Natural killer cell (primary cell): ENCODE measurements around the gene ZNF683. TPM values are rescaled to one million over a fixed set of nuclear protein-coding genes. Genes with fewer than 3 reads are reported as not detected.

Experiments used
- ATAC-seq, 3 donors: fragments of 150-1000 bp in 2 of 3; fragments of 200-7000 bp in 1 of 3; cut with Tn5 transposase; 1 replicate in 1 of 3; 2 replicates in 2 of 3; pipeline ENCODE4 v1.10.0; 2021; ENCODE audit warnings: mild to moderate bottlenecking in 2 of 3, moderate library complexity in 2 of 3
- DNase-seq, 2 donors: peaks; one replicate each; pipeline versions ENCODE4 v3.0.0 to v3.0.0-alpha.2; 2013 to 2021; ENCODE audit warnings: mixed read lengths in 1 of 2
- H3K27ac ChIP-seq: one replicate; pipeline ENCODE4 v1.5.1; 2013; ENCODE audit warnings: mild to moderate bottlenecking, low read length
- H3K27me3 ChIP-seq: one replicate; pipeline ENCODE4 v1.6.1; 2013; ENCODE audit warnings: low read length; ENCODE audit not compliant: control insufficient read depth, insufficient read depth
- H3K36me3 ChIP-seq: one replicate; pipeline ENCODE4 v1.6.1; 2013; ENCODE audit warnings: low read length; ENCODE audit not compliant: control insufficient read depth, insufficient read depth
- H3K4me1 ChIP-seq: one replicate; pipeline ENCODE4 v1.6.1; 2013; ENCODE audit warnings: low read length; ENCODE audit not compliant: control insufficient read depth, insufficient read depth
- H3K4me3 ChIP-seq: one replicate; pipeline ENCODE4 v1.5.1; 2013; ENCODE audit warnings: low read length
- H3K9me3 ChIP-seq: one replicate; pipeline ENCODE4 v1.6.1; 2013; ENCODE audit warnings: low read length; ENCODE audit not compliant: control insufficient read depth, insufficient read depth
- H3K27ac Mint-ChIP-seq, 2 donors: one replicate each; pipeline ENCODE4 v1.8.0; 2022; ENCODE audit warnings: mild to moderate bottlenecking in 2 of 2, mixed read lengths in 2 of 2, moderate library complexity in 1 of 2
- H3K27me3 Mint-ChIP-seq, 2 donors: one replicate each; pipeline ENCODE4 v1.8.0; 2022; ENCODE audit warnings: low read depth in 2 of 2, mixed read lengths in 2 of 2
- H3K36me3 Mint-ChIP-seq: one replicate; pipeline ENCODE4 v1.8.0; 2022; ENCODE audit warnings: mixed read lengths
- H3K4me1 Mint-ChIP-seq, 2 donors: one replicate each; pipeline ENCODE4 v1.8.0; 2022; ENCODE audit warnings: mixed read lengths in 2 of 2
- H3K4me3 Mint-ChIP-seq: one replicate; pipeline ENCODE4 v1.8.0; 2022; ENCODE audit warnings: mild to moderate bottlenecking, moderate library complexity, mixed read lengths
- H3K9me3 Mint-ChIP-seq, 2 donors: one replicate each; pipeline ENCODE4 v1.8.0; 2022; ENCODE audit warnings: mixed read lengths in 2 of 2
- CTCF ChIP-seq: fragments of 200-600 bp; IDR thresholded peaks from one replicate; pipeline ENCODE4 v1.8.0; 2022; ENCODE audit warnings: antibody characterized with exemption
- WGBS: methylation state at CpG from one replicate; pipeline ENCODE4 v1.1.7; 2013; ENCODE audit warnings: missing lambda C conversion rate; ENCODE audit not compliant: insufficient coverage; 5-methylcytosine and 5-hydroxymethylcytosine counted together
- intact Hi-C: fragments of 100-400 bp; cut with micrococcal nuclease; formaldehyde crosslinking; loops from one replicate; pipeline ENCODE4 v1.14.2; 2022
- total RNA-seq, 4 donors: library from RNA; stranded (reverse); fragments of 120-200 nt in 1 of 4; gene quantifications; one replicate each; pipeline versions ENCODE4 v1.2.3 to v1.2.4, GENCODE V29; 2013 to 2022

ZNF683 gene
- total RNA-seq, 3 donors from 2014 or later (not counting 1 experiment from before 2014, with no cell fraction given) = 9.6 to 38.2 (median 19.7) TPM

GRCh38 chr1:26338670-26339069, 33.9 kb downstream of the ZNF683 start:
- Histone ChIP-seq H3K9me3 (no peaks in the 10 kb centered on the region), H3K4me1 (peaks cover 23% of the 10 kb centered on the region), H3K27me3 (no peaks in the 10 kb centered on the region), H3K27ac (no peak overlapping the region), H3K4me3 (no peak overlapping the region), H3K36me3 (no peaks in the 10 kb centered on the region)
- Mint-ChIP-seq H3K27me3 (peaks cover 0 to 6% of the 10 kb centered on the region in 2 donors), H3K27ac (no peak overlapping the region), H3K4me1 (peaks cover 10 to 29% of the 10 kb centered on the region in 2 donors), H3K36me3 (no peaks in the 10 kb centered on the region), H3K4me3 (peak overlapping the region; percentile 4), H3K9me3 (no peaks in the 10 kb centered on the region)
- no peak for DNase-seq
- intact Hi-C loops = no loop called here
- no peak for ATAC-seq
- WGBS = 91% methylated on average over 1 of the region's 1 CpG
- no peak for TF ChIP-seq CTCF

GRCh38 chr1:26337625-26338024, 34.9 kb downstream of the ZNF683 start:
- Mint-ChIP-seq H3K27ac (peak overlapping the region in 1 of 2 donors; percentile 27), H3K4me3 (peak overlapping the region; percentile 53), H3K9me3 (no peaks in the 10 kb centered on the region), H3K27me3 (peaks cover 0 to 6% of the 10 kb centered on the region in 2 donors), H3K36me3 (no peaks in the 10 kb centered on the region), H3K4me1 (peaks cover 10 to 29% of the 10 kb centered on the region in 2 donors)
- intact Hi-C loops = no loop called here
- Histone ChIP-seq H3K9me3 (no peaks in the 10 kb centered on the region), H3K4me1 (peaks cover 23% of the 10 kb centered on the region), H3K36me3 (no peaks in the 10 kb centered on the region), H3K4me3 (no peak overlapping the region), H3K27ac (no peak overlapping the region), H3K27me3 (no peaks in the 10 kb centered on the region)
- ATAC-seq = no peak
- WGBS = 36% methylated on average over 4 of the region's 4 CpGs
- DNase-seq = no peak
- TF ChIP-seq CTCF = no peak

GRCh38 chr1:26337206-26337535, 35.4 kb downstream of the ZNF683 start:
- H3K27ac ChIP-seq = no peak overlapping the region
- peaks cover 0 to 5% of the 10 kb centered on the region in 2 donors for H3K27me3 Mint-ChIP-seq
- no peaks in the 10 kb centered on the region for H3K27me3 ChIP-seq
- no peaks in the 10 kb centered on the region for H3K36me3 Mint-ChIP-seq
- no peaks in the 10 kb centered on the region for H3K9me3 Mint-ChIP-seq
- no peaks in the 10 kb centered on the region for H3K36me3 ChIP-seq
- no peaks in the 10 kb centered on the region for H3K9me3 ChIP-seq
- peaks cover 10 to 29% of the 10 kb centered on the region in 2 donors for H3K4me1 Mint-ChIP-seq
- peaks cover 23% of the 10 kb centered on the region for H3K4me1 ChIP-seq
- no peak overlapping the region for H3K27ac Mint-ChIP-seq
- TF ChIP-seq CTCF = no peak
- 97% methylated on average over 6 of the region's 7 CpGs for WGBS
- no peak overlapping the region for H3K4me3 ChIP-seq
- DNase-seq (no peak), ATAC-seq (no peak)
- peak overlapping the region; percentile 56 for H3K4me3 Mint-ChIP-seq
- intact Hi-C loops = no loop called here

- Histone ChIP-seq H3K9me3 (no peaks in the 10 kb centered on the region), H3K27me3 (no peaks in the 10 kb centered on the region), H3K4me1 (peaks cover 23% of the 10 kb centered on the region), H3K36me3 (no peaks in the 10 kb centered on the region), H3K4me3 (peak overlapping the region; percentile 57), H3K27ac (no peak overlapping the region)
- 13% methylated on average over 51 of the region's 52 CpGs for WGBS
- H3K4me3 Mint-ChIP-seq = peak overlapping the region; percentile 91
- TF ChIP-seq CTCF = no peak
- peaks cover 10 to 29% of the 10 kb centered on the region in 2 donors for H3K4me1 Mint-ChIP-seq
- H3K27ac Mint-ChIP-seq = no peak overlapping the region
- DNase-seq (peak; percentile 64 to 88), ATAC-seq (peak; percentile 87 to 91 (median 88))
- no peaks in the 10 kb centered on the region for H3K9me3 Mint-ChIP-seq
- H3K27me3 Mint-ChIP-seq = no peaks in the 10 kb centered on the region
- no peaks in the 10 kb centered on the region for H3K36me3 Mint-ChIP-seq
- intact Hi-C loops = no loop called here
Observed at GRCh38 chr1:26336477-26337205, 35.9 kb downstream of the ZNF683 start.
